Activated gamma-delta T cell treated with anti-CD3 and anti-CD28 coated beads, Interleukin-2, amount 50 U/mL, for 16 hours (primary cell): ENCODE results near the gene RASL10B.
A peak's percentile ranks its signal among the peaks of the same experiment; 100 is the strongest.
"Not testable (repeated sequence)": the region's sequence is repeated elsewhere in the genome, so short reads cannot be mapped to it uniquely, and the experiment has no call there.

Experiments
- DNase-seq: peaks from one replicate; pipeline ENCODE4 v3.0.0-alpha.2; 2020; ENCODE audit warnings: low read depth

RASL10B gene

GRCh38 chr17:35731239-35731916 lies at the start of gene RASL10B:
Gene RASL10B, plus strand, starts transcription at chr17:35731639. Its CDS starts 3,546 bp downstream, at chr17:35735185.
- DNase-seq: peak; percentile 19

GRCh38 chr17:35683591-35683990 lies 47.8 kb upstream of the RASL10B start:
- no peak for DNase-seq

GRCh38 chr17:35684055-35684802 lies 47.2 kb upstream of the RASL10B start:
- DNase-seq: no peak

GRCh38 chr17:35692512-35693210 lies 38.8 kb upstream of the RASL10B start:
- DNase-seq: no peak

- no peak for DNase-seq
Measured at GRCh38 chr17:35693662-35694061, 37.8 kb upstream of the RASL10B start.

GRCh38 chr17:35694906-35695305 lies 36.5 kb upstream of the RASL10B start:
- DNase-seq: no peak

- DNase-seq: no peak
Measured at GRCh38 chr17:35695613-35696012, 35.8 kb upstream of the RASL10B start.

GRCh38 chr17:35698800-35699199 lies 32.6 kb upstream of the RASL10B start:
- no peak for DNase-seq

GRCh38 chr17:35700150-35700549 lies 31.3 kb upstream of the RASL10B start:
- no peak for DNase-seq

GRCh38 chr17:35701491-35701890 lies 29.9 kb upstream of the RASL10B start:
- DNase-seq: no peak

- not testable (repeated sequence) for DNase-seq
Measured at GRCh38 chr17:35703308-35703707, 28.1 kb upstream of the RASL10B start.

GRCh38 chr17:35705230-35705629 lies 26.2 kb upstream of the RASL10B start:
- no peak for DNase-seq

- DNase-seq: no peak
Measured at GRCh38 chr17:35705705-35706104, 25.7 kb upstream of the RASL10B start.

GRCh38 chr17:35708149-35708548 lies 23.3 kb upstream of the RASL10B start:
- DNase-seq: no peak

GRCh38 chr17:35708951-35709350 lies 22.5 kb upstream of the RASL10B start:
- no peak for DNase-seq

- DNase-seq: no peak
Measured at GRCh38 chr17:35709874-35710273, 21.6 kb upstream of the RASL10B start.

- no peak for DNase-seq
Measured at GRCh38 chr17:35710950-35711349, 20.5 kb upstream of the RASL10B start.

- no peak for DNase-seq
Measured at GRCh38 chr17:35713069-35713728, 18.2 kb upstream of the RASL10B start.

- no peak for DNase-seq
Measured at GRCh38 chr17:35714988-35715387, 16.5 kb upstream of the RASL10B start.

- no peak for DNase-seq
Measured at GRCh38 chr17:35715416-35715815, 16.0 kb upstream of the RASL10B start.

GRCh38 chr17:35716173-35716572 lies 15.3 kb upstream of the RASL10B start:
- DNase-seq: no peak

GRCh38 chr17:35716897-35717465 lies 14.5 kb upstream of the RASL10B start:
- DNase-seq: no peak
